Glutamatergic neuron (in vitro differentiated cells): ENCODE data around the gene MMAB. TPM values are rescaled to one million over a fixed set of nuclear protein-coding genes. Genes with fewer than 3 reads are reported as not detected.

Experiments used
- DNase-seq: peaks from one replicate; pipeline ENCODE4 v3.0.0; 2022
- H3K27ac Mint-ChIP-seq: one replicate; pipeline ENCODE4 v1.8.0; 2020; ENCODE audit warnings: mild to moderate bottlenecking, mixed read lengths, inconsistent platforms; ENCODE audit not compliant: unreplicated experiment
- H3K27me3 Mint-ChIP-seq: one replicate; pipeline ENCODE4 v1.8.0; 2020; ENCODE audit warnings: mild to moderate bottlenecking, moderate library complexity, mixed read lengths, inconsistent platforms; ENCODE audit not compliant: unreplicated experiment
- H3K36me3 Mint-ChIP-seq: one replicate; pipeline ENCODE4 v1.8.0; 2020; ENCODE audit warnings: mild to moderate bottlenecking, mixed read lengths, inconsistent platforms; ENCODE audit not compliant: unreplicated experiment
- H3K4me1 Mint-ChIP-seq: one replicate; pipeline ENCODE4 v1.8.0; 2020; ENCODE audit warnings: mild to moderate bottlenecking, low read depth, mixed read lengths, inconsistent platforms; ENCODE audit not compliant: unreplicated experiment
- H3K4me3 Mint-ChIP-seq: one replicate; pipeline ENCODE4 v1.8.0; 2020; ENCODE audit warnings: mild to moderate bottlenecking, mixed read lengths, inconsistent platforms; ENCODE audit not compliant: unreplicated experiment
- H3K9me3 Mint-ChIP-seq: one replicate; pipeline ENCODE4 v1.8.0; 2020; ENCODE audit warnings: mild to moderate bottlenecking, moderate library complexity, mixed read lengths, inconsistent platforms; ENCODE audit not compliant: unreplicated experiment
- CTCF ChIP-seq: fragments of 200-600 bp; sonication (generic); IDR thresholded peaks from one replicate; pipeline ENCODE4 v1.5.0; 2021; ENCODE audit not compliant: partially characterized antibody, unreplicated experiment
- total RNA-seq: library from RNA; stranded (reverse); fragmentation: NEBNext Ultra II Directional; extraction: Animal tissue kit (Norgen Biotek cat#: 25700); gene quantifications from one replicate; pipeline ENCODE4 v1.2.1, GENCODE V29; 2021; ENCODE audit not compliant: unreplicated experiment

The MMAB gene
- total RNA-seq, 1 donor from 2014 or later, result 28.7 TPM

GRCh38 chr12:109572506-109572845 lies 828 bp downstream of the MMAB start:
- Mint-ChIP-seq H3K36me3 (no peaks in the 10 kb centered on the region), H3K4me1 (peaks cover 17% of the 10 kb centered on the region), H3K27me3 (peaks cover 8% of the 10 kb centered on the region), H3K9me3 (peaks cover 6% of the 10 kb centered on the region), H3K4me3 (peak overlapping the region; percentile 92), H3K27ac (peak overlapping the region; percentile 81)
- DNase-seq, result no peak
- TF ChIP-seq CTCF, result no peak

- peaks cover under 1% of the 10 kb centered on the region for H3K36me3 Mint-ChIP-seq
- H3K27me3 Mint-ChIP-seq, result peaks cover 8% of the 10 kb centered on the region
- no peak for TF ChIP-seq CTCF
- no peak overlapping the region for H3K27ac Mint-ChIP-seq
- peaks cover 17% of the 10 kb centered on the region for H3K4me1 Mint-ChIP-seq
- H3K4me3 Mint-ChIP-seq, result no peak overlapping the region
- no peak for DNase-seq
- H3K9me3 Mint-ChIP-seq, result peaks cover 6% of the 10 kb centered on the region
Measured at GRCh38 chr12:109571773-109572505, 1.4 kb downstream of the MMAB start.

GRCh38 chr12:109568486-109568885 lies 4.8 kb downstream of the MMAB start:
- DNase-seq, result no peak
- no peak overlapping the region for H3K27ac Mint-ChIP-seq
- H3K4me3 Mint-ChIP-seq, result no peak overlapping the region
- H3K4me1 Mint-ChIP-seq, result peaks cover 4% of the 10 kb centered on the region
- peaks cover 7% of the 10 kb centered on the region for H3K27me3 Mint-ChIP-seq
- H3K36me3 Mint-ChIP-seq, result peaks cover 4% of the 10 kb centered on the region
- peaks cover 7% of the 10 kb centered on the region for H3K9me3 Mint-ChIP-seq
- TF ChIP-seq CTCF, result no peak

GRCh38 chr12:109567967-109568366 lies 5.3 kb downstream of the MMAB start:
- no peak for DNase-seq
- peaks cover 4% of the 10 kb centered on the region for H3K36me3 Mint-ChIP-seq
- peaks cover 6% of the 10 kb centered on the region for H3K9me3 Mint-ChIP-seq
- H3K4me3 Mint-ChIP-seq, result no peak overlapping the region
- H3K4me1 Mint-ChIP-seq, result peaks cover 3% of the 10 kb centered on the region
- H3K27me3 Mint-ChIP-seq, result peaks cover 6% of the 10 kb centered on the region
- H3K27ac Mint-ChIP-seq, result no peak overlapping the region
- TF ChIP-seq CTCF, result no peak

- Mint-ChIP-seq H3K36me3 (peaks cover 4% of the 10 kb centered on the region), H3K9me3 (peaks cover 2% of the 10 kb centered on the region), H3K4me3 (no peak overlapping the region), H3K27me3 (peaks cover 3% of the 10 kb centered on the region), H3K4me1 (peaks cover 1% of the 10 kb centered on the region), H3K27ac (no peak overlapping the region)
- no peak for DNase-seq
- TF ChIP-seq CTCF, result no peak
Measured at GRCh38 chr12:109567296-109567695, 6.0 kb downstream of the MMAB start.
